CD4-positive, alpha-beta T cell treated with Interleukin-4 for 4 hours (primary cell): ENCODE data around the gene PARD3.
"Not testable (repeated sequence)": the region's sequence is repeated elsewhere in the genome, so short reads cannot be mapped to it uniquely, and the experiment has no call there.

Experiments
- DNase-seq: peaks from one replicate; pipeline ENCODE4 v3.0.0-alpha.2; 2020

PARD3 gene

DNA sequence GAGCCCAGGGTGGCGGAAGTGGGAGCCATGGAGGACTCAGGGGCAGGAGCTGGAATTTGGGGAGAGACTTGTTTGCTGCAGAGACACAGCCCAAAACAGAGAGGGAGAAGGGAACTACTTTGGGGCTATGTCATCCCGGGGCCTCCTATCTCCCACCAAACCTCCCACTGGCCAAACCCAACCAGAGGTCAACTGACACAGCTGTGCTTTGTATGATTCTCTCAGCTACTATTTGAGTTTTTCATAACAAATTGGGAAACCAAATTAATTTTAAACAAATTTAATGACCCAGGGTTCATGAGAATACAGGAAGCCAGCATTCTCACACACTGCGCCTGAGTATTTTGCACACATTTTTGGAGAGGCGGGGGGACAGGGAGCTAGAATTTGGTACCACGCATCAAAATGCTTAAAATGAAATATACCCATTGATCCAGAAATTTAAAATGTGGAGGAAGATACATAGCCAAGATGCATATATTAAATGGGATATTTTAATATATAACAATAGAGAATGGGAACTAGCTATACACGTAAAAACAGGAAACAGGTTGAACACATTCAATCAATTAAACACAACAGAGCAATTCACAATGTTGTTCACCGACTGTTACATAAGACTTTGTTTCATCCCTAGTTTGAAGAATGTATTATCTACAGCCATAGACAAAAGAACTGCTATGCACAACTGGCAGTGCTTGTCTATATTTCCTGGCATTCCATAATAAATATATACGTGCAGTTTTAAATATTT is 105.3 kb downstream of the PARD3 start:
- no peak for DNase-seq

- DNase-seq = no peak
Measured at GRCh38 chr10:34707656-34708055, 107.4 kb downstream of the PARD3 start.

- not testable (repeated sequence) for DNase-seq
Measured at GRCh38 chr10:34706992-34707391, 108.1 kb downstream of the PARD3 start.

DNA sequence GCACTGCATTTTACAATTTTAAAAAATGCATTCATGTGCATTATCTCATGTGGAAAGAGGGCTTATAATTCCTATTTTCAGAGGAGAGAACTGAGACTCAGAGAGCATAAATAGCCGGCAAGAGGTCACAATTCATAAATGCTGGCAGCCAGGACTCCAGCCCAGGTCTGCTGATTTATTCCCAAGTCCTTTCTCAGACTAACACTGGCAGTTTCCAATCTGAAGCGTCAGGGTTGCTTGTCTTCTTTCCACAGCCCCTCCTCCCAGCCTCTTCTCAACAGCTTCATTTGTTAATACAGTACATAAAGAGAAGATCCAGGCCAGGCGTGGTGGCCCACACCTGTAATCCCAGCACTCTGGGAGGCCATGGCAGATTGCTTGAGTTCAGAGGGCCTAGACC is 108.9 kb downstream of the PARD3 start:
- DNase-seq = no peak

DNA sequence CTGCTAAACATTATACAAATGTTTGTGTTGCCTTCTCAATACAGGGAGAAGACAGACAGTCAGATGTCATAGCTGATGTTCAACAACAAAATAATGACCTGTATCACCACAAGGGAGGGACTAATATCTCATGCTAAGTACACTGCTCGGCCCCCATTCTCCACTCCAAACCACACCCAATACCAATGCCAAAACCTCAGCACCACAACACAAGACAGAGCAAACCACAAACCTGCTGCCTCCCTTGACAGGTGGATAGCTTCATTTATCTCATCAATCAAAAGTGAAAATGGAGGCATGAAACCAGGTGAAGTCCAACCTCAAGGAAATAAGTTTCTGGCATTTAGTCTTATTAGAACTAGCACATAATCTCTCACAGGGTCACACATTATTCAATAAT is 109.5 kb downstream of the PARD3 start:
- no peak for DNase-seq

DNA sequence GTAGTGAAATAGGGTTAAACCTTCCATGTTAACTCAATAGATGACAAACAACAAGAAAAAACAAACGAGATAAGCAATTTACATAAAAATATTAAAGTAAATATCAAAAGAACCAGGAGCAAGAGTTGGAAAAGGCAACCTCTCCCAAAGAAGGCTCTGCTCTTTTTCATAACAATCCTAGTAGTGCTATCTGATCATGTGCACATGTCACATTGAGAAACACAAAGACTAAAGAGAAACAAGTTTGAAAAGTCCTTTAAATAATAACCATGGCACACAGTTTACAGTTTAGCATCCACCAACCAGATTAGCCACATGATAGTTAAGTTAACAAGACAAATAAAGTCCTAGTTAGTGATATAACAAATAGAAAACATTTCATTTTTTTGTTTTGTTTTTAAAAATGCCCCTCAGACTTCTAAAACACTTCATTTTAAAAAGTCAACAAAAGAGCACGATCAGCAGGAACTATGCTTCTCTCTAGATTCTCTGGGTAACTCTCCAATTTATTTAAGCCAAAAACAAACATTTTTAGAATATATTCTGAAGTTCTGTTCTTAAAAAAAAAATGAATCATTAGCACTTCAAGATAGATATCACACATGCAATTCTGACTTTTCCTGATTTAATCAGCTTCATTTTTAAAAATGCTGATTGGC is 110.4 kb downstream of the PARD3 start:
- no peak for DNase-seq

DNA sequence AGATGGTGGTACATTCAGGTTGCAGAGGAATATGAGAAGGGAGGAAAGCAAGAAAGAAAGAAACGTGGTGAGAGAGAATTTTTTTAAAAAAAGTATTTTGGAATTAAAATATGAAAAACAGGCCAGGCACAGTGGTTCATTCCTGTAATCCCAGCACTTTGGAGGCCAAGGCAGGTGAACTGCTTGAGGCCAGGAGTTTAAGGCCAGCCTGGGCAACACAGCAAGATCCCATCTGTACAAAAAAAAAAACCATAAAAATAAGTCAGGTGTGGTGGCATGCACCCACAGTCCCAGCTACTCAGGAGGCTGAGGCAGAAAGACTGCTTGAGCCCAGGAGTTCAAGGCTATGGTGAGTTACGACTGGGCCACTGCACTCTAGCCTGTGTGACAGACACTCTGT is 112.1 kb downstream of the PARD3 start:
- no peak for DNase-seq

GRCh38 chr10:34702093-34702937 is 112.8 kb downstream of the PARD3 start:
- no peak for DNase-seq

DNA sequence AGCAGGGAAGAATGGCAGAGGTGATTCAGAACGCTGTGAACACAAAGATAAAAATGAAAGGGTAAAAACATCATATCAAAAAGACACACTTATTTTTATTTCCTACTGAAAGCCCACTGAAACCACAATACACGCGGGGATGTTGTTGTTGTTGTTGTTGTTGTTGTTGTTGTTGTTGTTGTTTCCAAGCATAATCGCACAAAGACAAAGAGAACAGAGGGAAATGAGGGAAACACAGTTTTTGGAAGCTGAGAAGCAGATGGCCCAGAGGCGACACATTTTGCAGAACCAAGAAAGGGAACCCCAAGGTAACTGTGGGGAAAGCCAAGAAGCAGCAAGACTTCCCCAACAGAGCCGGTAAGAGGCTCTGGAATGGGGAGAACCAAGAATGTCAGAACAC is 113.9 kb downstream of the PARD3 start:
- DNase-seq = no peak

DNA sequence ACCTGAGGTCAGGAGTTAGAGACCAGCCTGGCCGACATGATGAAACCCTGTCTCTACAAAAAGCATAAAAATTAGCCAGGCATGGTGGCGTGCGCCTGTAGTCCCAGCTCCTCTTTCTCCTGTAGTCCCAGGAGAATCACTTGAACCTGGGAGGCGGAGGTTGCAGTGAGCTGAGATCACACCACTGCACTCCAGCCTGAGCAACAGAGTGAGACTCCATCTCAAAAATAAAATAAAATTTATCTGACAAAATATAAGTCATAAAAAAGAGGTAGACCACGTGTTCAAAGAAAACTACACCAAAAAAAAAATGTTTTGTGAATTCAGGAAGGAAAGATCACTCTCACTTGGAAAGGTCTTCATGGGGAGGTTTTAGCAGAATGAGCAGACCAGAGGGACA is 114.3 kb downstream of the PARD3 start:
- not testable (repeated sequence) for DNase-seq

GRCh38 chr10:34699904-34700517 is 115.1 kb downstream of the PARD3 start:
- DNase-seq = no peak

DNA sequence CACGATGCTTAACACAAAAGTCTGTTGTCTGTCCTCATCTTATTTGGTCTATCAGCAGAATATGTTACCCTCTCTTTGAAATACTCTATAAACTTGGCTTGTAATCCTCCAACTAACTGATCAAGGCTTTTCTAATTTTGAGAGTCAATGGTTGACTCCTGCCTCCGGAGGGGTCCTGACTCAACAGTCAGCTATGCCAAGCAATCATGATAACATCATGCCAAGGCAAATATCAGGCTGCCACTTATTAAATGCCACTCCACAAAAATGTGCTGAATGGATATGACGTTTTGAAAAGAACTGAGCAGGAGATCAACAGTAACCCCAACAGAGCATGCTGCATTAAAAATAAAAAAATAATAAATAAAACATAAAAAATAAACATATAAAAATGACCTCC is 116.1 kb downstream of the PARD3 start:
- DNase-seq = no peak

GRCh38 chr10:34698248-34698831 is 116.8 kb downstream of the PARD3 start:
- no peak for DNase-seq

DNA sequence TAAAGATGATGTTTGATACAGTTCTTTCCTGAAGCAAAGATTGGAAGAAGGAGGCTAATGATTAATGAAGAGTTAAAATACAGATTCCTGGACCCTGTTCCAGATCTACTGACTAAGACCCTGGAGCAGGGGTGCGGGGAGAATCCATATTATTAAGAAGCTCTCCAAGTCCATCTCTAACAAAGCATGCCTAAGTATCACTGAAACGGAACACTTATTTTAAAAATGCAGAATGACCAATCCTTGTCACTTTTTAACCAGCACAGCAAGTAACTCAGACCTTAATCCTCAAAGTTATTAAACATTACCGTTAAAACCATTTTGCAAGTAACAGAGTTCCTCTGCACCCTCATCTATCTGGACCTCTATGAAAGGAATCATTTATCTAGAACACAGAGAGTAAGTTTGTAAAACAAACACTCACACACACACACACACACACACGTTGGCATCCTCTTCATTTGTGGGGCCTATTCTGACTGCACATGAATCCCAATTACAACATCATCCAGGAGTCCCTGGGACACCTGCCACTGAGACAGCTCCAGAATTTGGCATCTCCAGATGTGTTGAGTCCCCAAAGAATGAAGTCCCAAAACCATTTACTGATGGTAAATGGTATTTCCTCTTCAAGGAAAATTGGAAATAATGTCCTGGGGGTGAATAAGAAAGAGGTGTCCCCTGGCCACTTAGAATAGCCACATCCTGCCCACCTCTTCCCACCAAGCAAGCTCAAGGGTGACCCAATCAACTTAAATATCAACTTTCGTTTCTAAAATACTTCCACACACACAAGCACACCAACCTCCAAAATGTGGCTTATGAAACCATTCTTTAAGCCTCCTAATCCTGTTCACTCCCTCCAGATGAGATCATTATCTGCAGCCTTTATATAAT is 117.5 kb downstream of the PARD3 start:
- DNase-seq = no peak

DNA sequence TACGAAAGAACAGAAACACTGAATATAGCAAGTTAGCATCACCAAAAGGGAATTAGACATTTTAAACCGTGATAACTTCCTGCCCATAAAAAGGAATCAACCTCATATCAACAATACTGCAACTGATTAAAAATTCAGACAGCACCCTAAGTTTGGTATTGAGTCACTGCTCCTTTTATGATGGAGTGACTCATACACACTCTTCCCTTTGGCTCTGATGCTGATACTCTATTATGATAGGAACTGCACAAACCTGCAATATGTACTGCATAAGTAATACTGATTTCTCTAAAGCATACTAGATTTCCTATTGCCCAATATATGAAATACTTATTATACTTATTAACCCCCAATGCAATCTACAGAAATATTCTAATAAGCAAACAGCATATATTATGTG is 118.7 kb downstream of the PARD3 start:
- DNase-seq = no peak

DNA sequence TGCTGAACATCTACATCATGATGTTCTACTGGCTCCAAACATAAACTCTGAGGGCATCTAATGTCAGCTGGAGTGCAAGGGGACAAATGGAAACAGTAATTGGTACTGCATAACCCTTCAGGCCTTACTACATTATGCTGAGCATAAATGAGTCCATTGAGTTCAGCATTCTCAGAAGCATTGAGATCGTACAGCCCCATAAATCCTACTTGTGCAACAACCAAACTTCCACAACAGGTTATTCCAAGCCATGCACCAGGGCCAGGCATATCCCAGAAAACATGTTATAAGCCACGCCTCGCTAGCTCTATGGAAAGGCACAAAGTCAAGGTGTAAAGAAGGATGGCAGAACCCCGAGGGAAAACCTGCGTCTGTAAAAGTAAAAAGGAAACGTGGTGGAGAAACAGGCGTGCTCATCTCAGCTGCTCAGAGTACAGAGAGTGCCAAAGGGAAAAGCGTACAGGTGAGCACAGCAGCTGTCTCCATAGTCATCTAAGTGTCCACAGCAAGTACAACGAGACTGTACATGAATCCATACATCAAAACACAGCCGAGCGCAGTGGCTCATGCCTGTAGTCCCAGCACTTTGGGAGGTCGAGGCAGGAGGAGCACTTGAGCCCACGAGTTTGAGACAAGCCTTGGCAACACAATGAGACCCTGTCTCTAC is 124.6 kb downstream of the PARD3 start:
- DNase-seq = no peak

- DNase-seq = no peak
Measured at GRCh38 chr10:34689053-34689452, 126.0 kb downstream of the PARD3 start.

DNA sequence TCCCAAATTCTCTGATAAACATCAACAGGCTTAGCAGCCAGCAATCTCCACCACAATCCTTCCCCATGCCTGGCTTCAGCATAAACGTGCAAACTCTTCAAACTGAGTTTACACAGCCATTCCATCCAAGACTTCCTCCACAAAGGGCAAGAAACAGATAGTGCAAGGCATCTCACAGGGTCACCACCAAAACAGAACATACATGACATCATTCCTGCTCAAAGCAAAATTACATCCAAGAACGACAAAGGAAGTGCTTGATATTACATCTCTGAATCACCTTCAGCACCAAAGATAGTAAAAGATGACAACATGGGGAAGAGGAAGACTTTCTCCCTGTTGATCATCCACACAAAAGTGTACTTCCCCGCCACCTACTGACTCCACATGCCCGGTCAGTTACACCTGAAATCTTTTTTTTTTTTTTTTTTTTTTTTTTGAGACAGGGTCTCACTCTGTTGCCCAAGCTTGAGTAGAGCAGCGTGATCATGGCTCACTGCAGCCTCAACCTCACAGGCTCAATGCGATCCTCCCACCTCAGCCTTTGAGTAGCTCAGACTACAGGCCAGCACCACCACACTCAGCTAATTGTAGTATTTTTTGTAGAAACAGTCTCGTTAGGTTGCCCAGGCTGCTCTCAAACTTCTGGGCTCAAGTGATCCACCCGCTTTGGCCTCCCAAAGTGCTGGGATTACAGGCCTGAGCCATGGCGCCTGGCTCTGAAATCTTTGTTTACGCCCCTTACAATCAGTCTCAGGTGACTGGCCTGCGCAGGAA is 127.5 kb downstream of the PARD3 start:
- DNase-seq = no peak

GRCh38 chr10:34682580-34682979 is 132.5 kb downstream of the PARD3 start:
- no peak for DNase-seq

- no peak for DNase-seq
Measured at GRCh38 chr10:34681933-34682332, 133.2 kb downstream of the PARD3 start.
